GM12878 (cell line): ENCODE results near the gene ADAMTS4. TPM values are rescaled to one million over a fixed set of nuclear protein-coding genes. Genes with fewer than 3 reads are reported as not detected.

Experiments
- ASH2L ChIP-seq: fragments of 300-600, 200-600 bp; sonication (generic); IDR thresholded peaks from 2 replicates; pipeline ENCODE4 v1.6.1; 2017; ENCODE audit warnings: low read depth, mild to moderate bottlenecking, borderline replicate concordance
- CHD4 ChIP-seq: fragments of 200-600 bp; sonication (generic); IDR thresholded peaks from 2 replicates; pipeline ENCODE4 v1.6.1; 2016; ENCODE audit warnings: mild to moderate bottlenecking
- CREB1 ChIP-seq: IDR thresholded peaks from 2 replicates; pipeline ENCODE4 v1.6.1; 2012; ENCODE audit warnings: low read depth, mild to moderate bottlenecking, inconsistent platforms
- CTCF ChIP-seq, 3 experiments: IDR thresholded peaks in 2 of 3; conservative IDR thresholded peaks in 1 of 3; 2 replicates each; pipeline ENCODE4 v1.5.1; 2011; ENCODE audit warnings: low read depth in 3 of 3, low read length in 3 of 3, mild to moderate bottlenecking in 3 of 3, control low read depth in 2 of 3, moderate library complexity in 2 of 3, inconsistent platforms in 1 of 3, mixed read lengths in 1 of 3; ENCODE audit not compliant: control insufficient read depth in 2 of 3, insufficient read depth in 1 of 3; ENCODE audit errors: extremely low read depth in 1 of 3
- ESRRA ChIP-seq: IDR thresholded peaks from 2 replicates; pipeline ENCODE4 v1.6.1; 2012; ENCODE audit warnings: mild to moderate bottlenecking, low read length, improper control_type of control experiment
- EZH2 ChIP-seq: IDR thresholded peaks from 2 replicates; pipeline ENCODE4 v1.6.1; 2012; ENCODE audit warnings: low read depth, mild to moderate bottlenecking, control low read depth, inconsistent platforms, low read length, borderline replicate concordance; ENCODE audit not compliant: control insufficient read depth
- MTA2 ChIP-seq: fragments of 450-650 bp; IDR thresholded peaks from 2 replicates; pipeline ENCODE4 v1.6.1; 2016; ENCODE audit warnings: low read depth, mild to moderate bottlenecking, moderate library complexity
- NFXL1 ChIP-seq: fragments of 450-650 bp; IDR thresholded peaks from 2 replicates; pipeline ENCODE4 v1.6.1; 2017; ENCODE audit warnings: antibody characterized with exemption, mild to moderate bottlenecking, borderline replicate concordance
- NFYB ChIP-seq: IDR thresholded peaks from 2 replicates; pipeline ENCODE4 v1.6.1; 2011; ENCODE audit warnings: low read depth, mild to moderate bottlenecking, low read length, improper control_type of control experiment, moderate library complexity; ENCODE audit not compliant: insufficient read depth
- NKRF ChIP-seq: fragments of 450-650 bp; conservative IDR thresholded peaks from 2 replicates; pipeline ENCODE4 v1.6.1; 2017; ENCODE audit warnings: mild to moderate bottlenecking, moderate library complexity
- POLR2AphosphoS5 ChIP-seq: IDR thresholded peaks from 2 replicates; pipeline ENCODE4 v1.6.1; 2011; ENCODE audit warnings: mild to moderate bottlenecking, low read length, inconsistent platforms
- TCF12 ChIP-seq: IDR thresholded peaks from 2 replicates; pipeline ENCODE4 v1.6.1; 2011; ENCODE audit warnings: low read depth, mild to moderate bottlenecking, low read length
- USF1 ChIP-seq: IDR thresholded peaks from 2 replicates; pipeline ENCODE4 v1.6.1; 2011; ENCODE audit warnings: borderline replicate concordance, low read depth, mild to moderate bottlenecking, moderate library complexity, mixed read lengths, low read length; ENCODE audit not compliant: insufficient read depth; ENCODE audit errors: extremely low read length
- YY1 ChIP-seq: IDR thresholded peaks from 2 replicates; pipeline ENCODE4 v1.6.1; 2011; ENCODE audit warnings: low read depth, mild to moderate bottlenecking, low read length
- ZBTB40 ChIP-seq: fragments of 450-650 bp; IDR thresholded peaks from 2 replicates; pipeline ENCODE4 v1.6.1; 2016; ENCODE audit warnings: mild to moderate bottlenecking, moderate library complexity, borderline replicate concordance
- ZSCAN29 ChIP-seq: fragments of 450-650 bp; IDR thresholded peaks from 2 replicates; pipeline ENCODE4 v1.6.1; 2017; ENCODE audit warnings: mild to moderate bottlenecking, moderate library complexity
- polyA plus RNA-seq, 11 experiments: library from polyadenylated mRNA; depleted of rRNA in 4 of 11; unstranded in 6 of 11; stranded (reverse) in 5 of 11; fragments of >200 nt; fragmentation: Nextera tagmentation in 4 of 11; fragmentation: Illumina TruSeq in 1 of 11; extraction: Ambion mirVana in 4 of 11; extraction: Trizol in 1 of 11; gene quantifications; 1 replicate in 1 of 11; 2 replicates in 10 of 11; pipeline versions ENCODE4 v1.2.1 to v1.2.3, GENCODE V29; 2011 to 2016; ENCODE audit warnings: inconsistent platforms in 2 of 11, missing spikeins in 2 of 11, low read depth in 1 of 11
- total RNA-seq, 4 experiments: library from RNA; depleted of rRNA in 3 of 4; stranded (reverse); fragments of >200 nt in 3 of 4; fragmentation: Illumina TruSeq in 1 of 4; extraction: Trizol in 1 of 4; gene quantifications; 2 replicates each; pipeline versions ENCODE4 v1.2.1 to v1.2.3, GENCODE V29; 2013 to 2021

ADAMTS4 gene
- total and polyA plus RNA-seq, 10 of the 15 experiments (the other 5 are each of a cell fraction or from before 2014, with no cell fraction given): 0.01 to 0.13 (median 0.05) TPM; not detected in 2

- TF ChIP-seq NFXL1 (no peak), CREB1 (peak; percentile 73), ZBTB40 (no peak), CHD4 (no peak), NFYB (peak; percentile 91), CTCF (IDR thresholded peaks at IDR 0.05 in 2 of 3, conservative IDR thresholded peaks at IDR 0.05 in 1 of 3; ENCODE audit: control insufficient read depth in 2 of 3, extremely low read depth in 1 of 3, insufficient read depth in 1 of 3, low read depth in 3 of 3, low read length in 3 of 3) (peak; percentile 61 to 66 (median 64)), MTA2 (0 out of 2 replicates have a peak, but pooled peaks have one; percentile 9), ASH2L (no peak), EZH2 (no peak), ESRRA (0 out of 2 replicates have a peak, but pooled peaks have one; percentile 43), POLR2AphosphoS5 (no peak), TCF12 (no peak), USF1 (no peak), NKRF (peak; percentile 55), YY1 (peak; percentile 100), ZSCAN29 (no peak)
Measured at GRCh38 chr1:161225534-161226319, 26.9 kb upstream of the ADAMTS4 start, which contains the start of gene TOMM40L (continued).
